ENCODE results near the gene PDZD4. TPM values are rescaled to one million over a fixed set of nuclear protein-coding genes. Genes with fewer than 3 reads are reported as not detected.

PDZD4 gene
- total and polyA plus RNA-seq, 2 of the 4 experiments (the other 2 are of a cell fraction): under 0.01 to 0.38 TPM

DNA sequence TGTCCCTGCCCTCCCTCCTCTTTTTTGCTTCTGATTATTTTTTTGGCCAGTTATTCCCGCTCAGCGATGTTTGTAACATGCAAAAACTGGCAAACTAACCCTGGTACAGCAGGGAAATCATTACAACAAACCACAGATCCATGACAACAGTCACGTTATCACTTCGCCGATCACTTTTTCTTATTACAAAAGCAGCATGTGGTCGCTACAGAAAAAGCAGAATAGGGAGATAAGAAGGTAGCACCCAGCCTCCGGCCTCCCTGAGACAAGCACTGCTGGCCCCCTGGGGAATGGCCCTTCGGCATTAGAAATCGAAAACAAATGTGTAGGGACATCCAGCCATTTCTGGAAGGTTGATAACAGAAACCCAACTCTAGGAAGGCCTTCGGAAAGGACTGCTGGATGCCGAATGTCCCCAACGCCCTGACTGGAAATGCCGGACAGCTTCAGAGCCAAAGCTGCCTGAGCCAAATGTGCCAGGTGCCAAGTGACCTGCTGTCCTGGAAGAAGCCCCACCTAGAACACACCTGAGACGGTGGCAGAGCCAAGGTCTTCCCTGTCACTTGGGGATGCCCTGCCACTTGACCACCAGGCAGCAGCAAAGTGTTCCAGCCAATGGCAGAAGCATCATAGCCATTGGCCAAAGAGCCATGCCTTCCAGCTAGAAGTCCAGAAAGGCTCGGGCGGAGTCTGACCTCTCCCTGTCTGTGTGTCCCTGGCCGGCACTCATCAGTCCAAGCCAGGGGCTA lies 39.1 kb downstream of the PDZD4 start:
- H2BK120ac ChIP-seq (ENCODE audit: low read depth, low read length): no peak overlapping the region
- H4K91ac ChIP-seq (ENCODE audit: insufficient read depth, low read depth, low read length): no peak overlapping the region
- peaks cover 4 to 36% of the 10 kb centered on the region in 2 experiments for H3K79me1 ChIP-seq (ENCODE audit: low read depth in 1 of 2, low read length in 2 of 2)
- H3K27me3 ChIP-seq (ENCODE audit: control insufficient read depth, insufficient read depth, low read length): no peaks in the 10 kb centered on the region
- no peak overlapping the region for H3K9ac ChIP-seq (ENCODE audit: low read depth, low read length)
- no peak overlapping the region for H2AK5ac ChIP-seq (ENCODE audit: low read depth, low read length)
- no peak overlapping the region for H2BK15ac ChIP-seq (ENCODE audit: low read depth, low read length)
- TF ChIP-seq MAFK (IDR thresholded peaks at IDR 0.05; ENCODE audit: low read depth, low read length) (no peak), RCOR1 (IDR thresholded peaks at IDR 0.05; ENCODE audit: insufficient replicate concordance, low read length) (no peak), MAZ (IDR thresholded peaks at IDR 0.05; ENCODE audit: borderline replicate concordance, low read depth, low read length) (no peak)
- H3K9me3 ChIP-seq (ENCODE audit: control insufficient read depth, insufficient read depth, low read length): no peaks in the 10 kb centered on the region
- 82% methylated on average over 8 of the region's 17 CpGs; no CpG with 5 or more reads in 1 of the 2 experiments for WGBS, 2 experiments (ENCODE audit: extremely low coverage in 2 of 2, insufficient read length in 1 of 2)
- H3K4me1 ChIP-seq (ENCODE audit: control insufficient read depth, insufficient read depth, low read length): peaks cover 4% of the 10 kb centered on the region; the same call in 1 of the 2 replicates
- peaks cover 6% of the 10 kb centered on the region; the same call in 1 of the 2 replicates for H3K9me1 ChIP-seq (ENCODE audit: insufficient read depth, low read length)
- no TSS peak for BruUV-seq (replicated peaks)
- H3K4me3 ChIP-seq (ENCODE audit: insufficient read depth, low read depth, low read length): no peak overlapping the region
- ATAC-seq (ENCODE audit: low read depth) (no peak), DNase-seq (no peak)
- no peak overlapping the region for H4K8ac ChIP-seq (ENCODE audit: low read depth in 2 of 2, low read length in 2 of 2)
- intact Hi-C loops (cut with micrococcal nuclease) (loop anchor here (5.0 kb wide), 1 partner anchor 136 kb away; the partner anchor contains the start of gene ARHGAP4), in situ Hi-C loops (cut with MboI; ENCODE audit: low sequenced_read_pairs) (no loop called here), dilution Hi-C loops (cut with HindIII; ENCODE audit: low sequenced_read_pairs, unreplicated experiment) (no loop called here)
- no peak overlapping the region for H3K27ac ChIP-seq (ENCODE audit: insufficient read depth, low read length)
- CTCF ChIA-PET: no interaction called here
- H2AK9ac ChIP-seq (replicated peaks; ENCODE audit: low read depth, low read length, poor library complexity): no peak overlapping the region
- no peak overlapping the region for H2BK5ac ChIP-seq (ENCODE audit: low read depth, low read length, poor library complexity, severe bottlenecking)
- H4K20me1 ChIP-seq (ENCODE audit: insufficient read depth, low read length): 0 out of 2 replicates have a peak, but pooled peaks cover 6% of the 10 kb centered on the region
- no peak overlapping the region for H3K4me2 ChIP-seq (ENCODE audit: low read depth, low read length)
- no peak overlapping the region for H3K4ac ChIP-seq (ENCODE audit: low read depth, low read length)
- H2AFZ ChIP-seq (replicated peaks; ENCODE audit: low read length, poor library complexity): no peak overlapping the region
- H3K18ac ChIP-seq (ENCODE audit: low read depth, low read length): no peak overlapping the region
- no peak overlapping the region for H3K23ac ChIP-seq (ENCODE audit: low read depth, low read length)
- no peak overlapping the region for H4K5ac ChIP-seq (ENCODE audit: low read depth, low read length)
- no peak overlapping the region for H3K14ac ChIP-seq (replicated peaks; ENCODE audit: low read depth, low read length)
- no peak overlapping the region for H2BK20ac ChIP-seq (ENCODE audit: low read depth, low read length)
- no peak overlapping the region for H3K56ac ChIP-seq (ENCODE audit: extremely low read depth, insufficient read depth, low read length)
- peaks cover 16% of the 10 kb centered on the region; the same call in 1 of the 2 replicates for H3K36me3 ChIP-seq (ENCODE audit: control insufficient read depth, insufficient read depth, low read length)
- POLR2A ChIA-PET (ENCODE audit: unreplicated experiment): no interaction called here

Data from IMR-90 (cell line).